Neural cell (in vitro differentiated cells): ENCODE data around the gene XRCC6. TPM values are rescaled to one million over a fixed set of nuclear protein-coding genes. Genes with fewer than 3 reads are reported as not detected.

Source experiments
- H2AFZ ChIP-seq: fragments of 200-600, 300-800 bp; sonication (generic), shearing (Covaris generic); 2 replicates; pipeline ENCODE4 v1.6.0; 2014; ENCODE audit warnings: low read depth, mild to moderate bottlenecking, antibody characterized with exemption, low read length, moderate library complexity
- H3F3A ChIP-seq: fragments of 200-600 bp; shearing (Covaris generic); 2 replicates; pipeline ENCODE4 v1.6.1; 2016; ENCODE audit warnings: mild to moderate bottlenecking, moderate library complexity, mixed read lengths, antibody characterized with exemption, low read length; ENCODE audit not compliant: insufficient read depth, poor library complexity, severe bottlenecking
- H3K27ac ChIP-seq: fragments of 200-600, 300-800 bp; sonication (generic), shearing (Covaris generic); 2 replicates; pipeline ENCODE4 v1.5.1; 2014; ENCODE audit warnings: mild to moderate bottlenecking, low read length, moderate library complexity
- H3K27me3 ChIP-seq: fragments of 300-800, 200-600 bp; sonication (generic), shearing (Covaris generic); 2 replicates; pipeline ENCODE4 v1.6.0; 2014; ENCODE audit warnings: mild to moderate bottlenecking, low read depth, low read length, moderate library complexity; ENCODE audit not compliant: insufficient read depth
- H3K36me3 ChIP-seq: fragments of 300-800, 200-600 bp; sonication (generic), shearing (Covaris generic); 2 replicates; pipeline ENCODE4 v1.5.1; 2014; ENCODE audit warnings: mild to moderate bottlenecking, antibody characterized with exemption, low read length, moderate library complexity; ENCODE audit not compliant: insufficient read depth
- H3K4me2 ChIP-seq: fragments of 300-800, 200-600 bp; sonication (generic), shearing (Covaris generic); 2 replicates; pipeline ENCODE4 v1.6.0; 2014; ENCODE audit warnings: mild to moderate bottlenecking, low read length
- H3K4me3 ChIP-seq: fragments of 300-800, 200-600 bp; sonication (generic), shearing (Covaris generic); 2 replicates; pipeline ENCODE4 v1.5.1; 2014; ENCODE audit warnings: mild to moderate bottlenecking, low read length, moderate library complexity
- H3K79me2 ChIP-seq: fragments of 200-600 bp; shearing (Covaris generic); replicated peaks from 2 replicates; pipeline ENCODE4 v1.6.0; 2014; ENCODE audit warnings: mild to moderate bottlenecking, low read length, moderate library complexity; ENCODE audit not compliant: insufficient read depth
- H3K9ac ChIP-seq: fragments of 300-800, 200-600 bp; sonication (generic), shearing (Covaris generic); 2 replicates; pipeline ENCODE4 v1.6.1; 2016; ENCODE audit warnings: mild to moderate bottlenecking, low read length, mixed read lengths
- H3K9me2 ChIP-seq: fragments of 200-600 bp; shearing (Covaris generic); 2 replicates; pipeline ENCODE4 v1.6.1; 2016; ENCODE audit warnings: mild to moderate bottlenecking, low read length, mixed read lengths; ENCODE audit not compliant: insufficient read depth
- H3K9me3 ChIP-seq: fragments of 200-600, 300-800 bp; sonication (generic), shearing (Covaris generic); 2 replicates; pipeline ENCODE4 v1.6.1; 2016; ENCODE audit warnings: mild to moderate bottlenecking, mixed run types, low read length, moderate library complexity, mixed read lengths
- H4K20me1 ChIP-seq: fragments of 200-600 bp; shearing (Covaris generic); 2 replicates; pipeline ENCODE4 v1.6.1; 2016; ENCODE audit warnings: mild to moderate bottlenecking, mixed run types; ENCODE audit not compliant: insufficient read depth
- CTCF ChIP-seq: fragments of 450-650 bp; IDR thresholded peaks from 2 replicates; pipeline ENCODE4 v1.5.1; 2014; ENCODE audit warnings: antibody characterized with exemption, mild to moderate bottlenecking, moderate library complexity; ENCODE audit not compliant: poor library complexity, severe bottlenecking
- EP300 ChIP-seq: fragments of 450-650 bp; conservative IDR thresholded peaks from 2 replicates; pipeline ENCODE4 v1.6.1; 2014; ENCODE audit warnings: antibody characterized with exemption, mild to moderate bottlenecking, moderate library complexity; ENCODE audit not compliant: poor library complexity, severe bottlenecking
- EZH2 ChIP-seq: fragments of 200-600, 300-800 bp; shearing (Covaris generic), sonication (generic); IDR thresholded peaks from 2 replicates; pipeline ENCODE4 v1.6.1; 2014; ENCODE audit warnings: antibody characterized with exemption, low read length, borderline replicate concordance, mild to moderate bottlenecking; ENCODE audit not compliant: insufficient read depth, poor library complexity, severe bottlenecking
- MXI1 ChIP-seq: fragments of 450-650 bp; conservative IDR thresholded peaks from 2 replicates; pipeline ENCODE4 v1.6.1; 2014; ENCODE audit warnings: antibody characterized with exemption, mild to moderate bottlenecking; ENCODE audit not compliant: poor library complexity, severe bottlenecking
- POLR2AphosphoS5 ChIP-seq: IDR thresholded peaks from 2 replicates; pipeline ENCODE4 v1.6.1; 2012
- RAD21 ChIP-seq: fragments of 450-650 bp; conservative IDR thresholded peaks from 2 replicates; pipeline ENCODE4 v1.6.1; 2014; ENCODE audit warnings: antibody characterized with exemption, mild to moderate bottlenecking, moderate library complexity
- SMC3 ChIP-seq: fragments of 450-650 bp; conservative IDR thresholded peaks from 2 replicates; pipeline ENCODE4 v1.6.1; 2014; ENCODE audit warnings: antibody characterized with exemption, mild to moderate bottlenecking, moderate library complexity; ENCODE audit not compliant: poor library complexity
- TAF1 ChIP-seq: IDR thresholded peaks from 2 replicates; pipeline ENCODE4 v1.6.1; 2012; ENCODE audit warnings: low read depth
- polyA plus RNA-seq: library from polyadenylated mRNA; depleted of rRNA; stranded (reverse); fragments of >200 nt; gene quantifications from 2 replicates; pipeline ENCODE4 v1.2.3, GENCODE V29; 2014
- TF ChIP-seq, protein P1 (sequence below): IDR thresholded peaks from 2 replicates; pipeline ENCODE4 v1.6.1; 2012; ENCODE audit warnings: borderline replicate concordance

XRCC6 gene
- polyA plus RNA-seq, 1 donor from 2014 or later = 398 TPM

GRCh38 chr22:41579297-41579996 is 41.6 kb upstream of the XRCC6 start:
- H3K36me3 ChIP-seq = no peaks in the 10 kb centered on the region
- no peaks in the 10 kb centered on the region for H3K79me2 ChIP-seq
- H3K9me2 ChIP-seq = no peaks in the 10 kb centered on the region
- H3K4me3 ChIP-seq = no peak overlapping the region
- no peak overlapping the region for H3K4me2 ChIP-seq
- TF ChIP-seq, protein P1, sequence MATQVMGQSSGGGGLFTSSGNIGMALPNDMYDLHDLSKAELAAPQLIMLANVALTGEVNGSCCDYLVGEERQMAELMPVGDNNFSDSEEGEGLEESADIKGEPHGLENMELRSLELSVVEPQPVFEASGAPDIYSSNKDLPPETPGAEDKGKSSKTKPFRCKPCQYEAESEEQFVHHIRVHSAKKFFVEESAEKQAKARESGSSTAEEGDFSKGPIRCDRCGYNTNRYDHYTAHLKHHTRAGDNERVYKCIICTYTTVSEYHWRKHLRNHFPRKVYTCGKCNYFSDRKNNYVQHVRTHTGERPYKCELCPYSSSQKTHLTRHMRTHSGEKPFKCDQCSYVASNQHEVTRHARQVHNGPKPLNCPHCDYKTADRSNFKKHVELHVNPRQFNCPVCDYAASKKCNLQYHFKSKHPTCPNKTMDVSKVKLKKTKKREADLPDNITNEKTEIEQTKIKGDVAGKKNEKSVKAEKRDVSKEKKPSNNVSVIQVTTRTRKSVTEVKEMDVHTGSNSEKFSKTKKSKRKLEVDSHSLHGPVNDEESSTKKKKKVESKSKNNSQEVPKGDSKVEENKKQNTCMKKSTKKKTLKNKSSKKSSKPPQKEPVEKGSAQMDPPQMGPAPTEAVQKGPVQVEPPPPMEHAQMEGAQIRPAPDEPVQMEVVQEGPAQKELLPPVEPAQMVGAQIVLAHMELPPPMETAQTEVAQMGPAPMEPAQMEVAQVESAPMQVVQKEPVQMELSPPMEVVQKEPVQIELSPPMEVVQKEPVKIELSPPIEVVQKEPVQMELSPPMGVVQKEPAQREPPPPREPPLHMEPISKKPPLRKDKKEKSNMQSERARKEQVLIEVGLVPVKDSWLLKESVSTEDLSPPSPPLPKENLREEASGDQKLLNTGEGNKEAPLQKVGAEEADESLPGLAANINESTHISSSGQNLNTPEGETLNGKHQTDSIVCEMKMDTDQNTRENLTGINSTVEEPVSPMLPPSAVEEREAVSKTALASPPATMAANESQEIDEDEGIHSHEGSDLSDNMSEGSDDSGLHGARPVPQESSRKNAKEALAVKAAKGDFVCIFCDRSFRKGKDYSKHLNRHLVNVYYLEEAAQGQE = no peak
- TF ChIP-seq RAD21 = no peak
- no peak for TF ChIP-seq MXI1
- TF ChIP-seq POLR2AphosphoS5 = no peak
- no peak for TF ChIP-seq TAF1
- no peak for TF ChIP-seq EZH2
- TF ChIP-seq CTCF = no peak
- no peak for TF ChIP-seq EP300
- no peak for TF ChIP-seq SMC3
- no peak overlapping the region for H3K27ac ChIP-seq
- no peaks in the 10 kb centered on the region for H3K9me3 ChIP-seq
- H3K9ac ChIP-seq = no peak overlapping the region
- no peaks in the 10 kb centered on the region for H3F3A ChIP-seq
- no peak overlapping the region for H2AFZ ChIP-seq
- H4K20me1 ChIP-seq = no peaks in the 10 kb centered on the region
- no peaks in the 10 kb centered on the region for H3K27me3 ChIP-seq

- no peaks in the 10 kb centered on the region for H3K9me2 ChIP-seq
- H3K9me3 ChIP-seq = no peaks in the 10 kb centered on the region
- no peak overlapping the region for H3K4me2 ChIP-seq
- H3K9ac ChIP-seq = no peak overlapping the region
- no peak overlapping the region for H3K27ac ChIP-seq
- no peaks in the 10 kb centered on the region for H3K79me2 ChIP-seq
- H3F3A ChIP-seq = no peaks in the 10 kb centered on the region
- H3K4me3 ChIP-seq = no peak overlapping the region
- no peaks in the 10 kb centered on the region for H3K36me3 ChIP-seq
- TF ChIP-seq SMC3 (no peak), EZH2 (no peak), POLR2AphosphoS5 (no peak), MXI1 (no peak), EP300 (no peak), RAD21 (no peak), TAF1 (no peak), CTCF (no peak)
- TF ChIP-seq, protein P1 = no peak
- H2AFZ ChIP-seq = no peak overlapping the region
- H4K20me1 ChIP-seq = no peaks in the 10 kb centered on the region
- no peaks in the 10 kb centered on the region for H3K27me3 ChIP-seq
Observed at GRCh38 chr22:41579997-41580355, 41.1 kb upstream of the XRCC6 start.
